ENCODE data around the gene MRPL48.
"Not testable (repeated sequence)": the region's sequence is repeated elsewhere in the genome, so short reads cannot be mapped to it uniquely, and the experiment has no call there.

MRPL48 gene

DNA sequence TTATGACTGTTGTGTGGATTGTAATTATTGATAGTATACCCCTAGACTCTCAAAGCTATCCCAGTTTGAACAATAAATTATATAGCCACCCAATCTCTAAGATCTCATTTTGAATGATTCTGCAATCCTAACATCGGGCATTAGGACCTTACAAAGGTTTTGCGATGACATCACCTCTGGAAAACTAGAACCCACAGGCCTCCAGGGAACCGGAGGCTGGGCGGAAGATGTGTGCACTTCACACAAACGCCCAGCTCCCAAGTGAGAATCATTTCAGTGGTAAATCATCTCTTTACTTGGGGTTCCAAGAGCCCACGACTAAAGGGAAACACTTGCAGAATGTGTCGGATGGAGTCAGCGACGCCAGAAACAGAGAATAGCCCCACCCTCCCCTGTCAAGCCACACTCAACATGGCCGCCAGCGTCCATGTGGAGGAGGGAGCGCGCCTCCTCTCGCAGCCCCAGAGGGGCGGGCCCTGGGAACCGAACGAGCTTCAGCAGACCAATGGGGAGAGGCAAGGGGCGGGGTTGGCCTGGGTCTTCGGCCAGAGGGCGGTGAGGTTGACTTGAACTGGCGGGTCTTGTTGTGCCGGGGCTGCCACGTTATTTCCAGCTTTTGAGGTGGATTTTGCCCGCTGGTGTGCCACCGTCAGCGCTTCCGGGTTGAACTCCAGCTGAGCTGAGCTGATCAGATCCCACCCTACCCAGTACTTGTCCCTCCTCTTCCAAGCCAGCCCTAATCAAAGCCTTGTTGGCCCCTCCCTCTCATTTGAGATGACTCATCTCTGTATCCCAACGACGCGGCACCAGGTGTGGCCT is 8.4 kb upstream of the MRPL48 start:
- peak; percentile 98 for DNase-seq (ENCODE audit: low read depth)

DNA sequence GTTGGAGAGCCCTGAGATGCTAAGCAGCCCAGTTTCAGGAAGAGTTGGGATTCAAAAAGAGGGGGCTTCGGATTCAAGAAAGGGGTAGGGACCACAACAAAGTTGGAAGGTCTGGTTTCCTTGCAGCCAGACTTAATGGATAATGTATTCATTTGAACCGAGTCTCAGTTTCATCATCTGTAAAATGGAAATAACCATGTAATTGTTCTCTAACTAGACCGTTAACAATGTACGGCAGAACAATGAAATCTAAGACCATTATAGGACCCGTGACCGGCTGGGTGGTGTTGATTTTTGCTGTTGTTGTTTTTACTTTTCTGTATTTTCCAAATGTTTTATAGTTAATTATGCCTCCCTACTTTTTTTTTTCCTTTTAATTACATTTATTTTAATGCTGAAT is 6.4 kb upstream of the MRPL48 start:
- DNase-seq (ENCODE audit: low read depth), result no peak

DNA sequence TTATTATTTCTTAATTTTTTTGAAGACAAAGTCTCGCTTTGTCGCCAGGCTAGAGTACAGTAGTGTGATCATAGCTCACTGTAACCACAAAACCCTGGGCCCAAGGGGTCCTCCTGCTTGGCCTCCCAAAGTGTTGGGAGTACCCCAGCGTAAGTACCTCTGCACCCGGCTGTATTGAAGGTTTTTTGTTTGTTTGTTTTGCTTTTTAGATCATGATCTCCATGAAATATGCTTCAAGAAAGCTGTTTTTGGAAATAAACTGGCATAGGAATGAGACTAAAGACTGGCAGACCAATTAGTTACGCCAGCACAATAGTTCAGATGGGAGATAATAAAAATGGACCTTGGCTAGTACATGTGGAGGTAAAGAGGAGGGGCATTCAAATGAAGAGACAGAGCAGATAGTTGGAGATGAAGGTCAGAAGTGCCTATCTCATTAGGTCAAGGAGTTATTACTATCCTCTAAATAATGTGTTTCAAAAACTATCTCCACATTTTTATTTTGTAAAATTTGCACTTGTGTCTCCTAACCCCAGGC is 4.1 kb upstream of the MRPL48 start:
- no peak for DNase-seq (ENCODE audit: low read depth)

DNA sequence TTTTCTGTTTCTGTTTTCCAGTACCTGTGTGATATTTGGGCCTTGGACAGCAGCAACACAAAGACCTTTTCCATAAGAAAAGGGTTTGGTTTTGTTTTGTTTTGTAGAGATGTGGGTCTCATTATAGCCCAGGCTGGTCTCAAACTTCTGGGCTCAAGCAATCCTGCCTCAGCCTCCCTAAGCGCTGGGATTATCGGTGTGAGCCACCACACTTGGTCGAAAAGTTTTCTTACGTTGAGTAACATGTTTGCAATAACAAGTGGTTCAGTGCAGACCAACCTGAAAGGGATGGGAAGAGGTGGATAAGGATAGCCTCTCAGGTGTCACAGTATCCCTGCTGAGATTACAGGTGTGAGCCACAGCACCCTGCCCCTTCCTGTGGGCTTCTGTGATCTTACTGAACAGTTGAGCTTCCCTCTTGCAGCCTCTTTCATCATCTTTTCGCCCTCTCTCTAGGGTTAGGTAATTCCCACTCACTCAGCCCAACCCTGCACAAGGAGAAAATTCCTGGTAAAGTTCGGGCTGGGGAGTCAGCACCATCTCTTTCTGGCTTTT is 3.5 kb upstream of the MRPL48 start:
- DNase-seq (ENCODE audit: low read depth), result no peak

DNA sequence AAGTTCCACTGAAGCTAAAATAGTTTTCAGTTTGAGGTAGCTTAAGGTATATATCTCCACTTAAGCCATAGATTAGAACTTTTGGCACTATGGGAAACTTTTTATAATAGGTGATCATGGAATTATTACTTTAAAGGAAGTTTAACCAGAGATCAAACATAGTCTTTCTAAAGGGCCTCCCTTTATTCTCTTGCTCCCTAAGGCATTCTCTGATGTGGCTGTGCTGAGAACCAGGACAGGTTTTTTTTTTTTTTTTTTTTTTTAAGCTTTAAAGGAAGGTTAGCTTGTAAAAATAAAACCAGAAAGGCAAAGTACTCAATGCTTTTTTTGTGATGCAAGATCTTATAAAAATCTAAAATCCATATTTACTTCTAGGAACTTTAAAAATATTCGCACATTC is 2.9 kb upstream of the MRPL48 start:
- DNase-seq (ENCODE audit: low read depth), result no peak

DNA sequence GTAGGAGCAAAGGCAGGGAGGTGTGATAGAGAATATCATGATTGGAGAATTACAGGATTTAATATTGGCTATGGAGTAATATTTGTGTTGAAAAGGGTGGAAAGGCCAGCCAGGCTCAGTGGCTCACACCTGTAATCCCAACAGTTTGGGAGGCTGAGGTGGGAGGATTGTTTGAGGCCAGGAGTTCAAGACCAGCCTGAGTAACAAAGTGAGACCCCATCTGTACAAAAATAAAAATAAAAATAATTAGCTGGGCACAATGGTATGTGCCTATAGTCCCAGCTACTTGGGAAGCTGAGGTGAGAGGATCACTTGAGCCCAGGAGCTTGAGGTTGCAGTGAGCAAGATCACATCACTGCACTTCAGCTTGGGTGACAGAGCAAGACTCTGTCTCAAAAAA is 2.2 kb upstream of the MRPL48 start:
- DNase-seq (ENCODE audit: low read depth), result not testable (repeated sequence)

DNA sequence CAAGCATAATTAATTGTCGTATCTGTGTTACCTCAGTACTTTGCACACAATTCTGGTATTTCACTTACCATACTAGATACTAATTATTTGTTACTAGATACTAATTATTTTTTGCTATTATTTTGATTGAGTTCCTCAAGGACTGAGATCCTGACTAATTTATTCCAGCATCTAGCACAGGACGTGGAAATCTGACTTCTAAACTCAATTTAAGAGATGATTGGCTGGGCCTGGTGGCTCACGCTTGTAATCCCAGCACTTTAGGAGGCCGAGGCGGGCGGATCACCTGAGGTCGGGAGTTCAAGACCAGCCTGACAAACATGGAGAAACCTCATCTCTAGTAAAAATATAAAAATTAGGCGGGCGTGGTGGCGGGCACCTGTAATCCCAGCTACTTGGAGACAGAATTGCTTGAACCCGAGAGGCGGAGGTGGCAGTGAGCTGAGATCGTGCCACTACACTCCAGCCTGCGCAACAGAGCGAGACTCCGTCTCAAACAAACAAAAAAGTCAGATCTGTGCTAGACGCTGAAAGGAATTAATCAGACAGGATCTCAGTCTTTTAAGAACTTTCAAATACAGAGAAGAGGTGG is 527 bp upstream of the MRPL48 start:
- DNase-seq (ENCODE audit: low read depth), result no peak

DNA sequence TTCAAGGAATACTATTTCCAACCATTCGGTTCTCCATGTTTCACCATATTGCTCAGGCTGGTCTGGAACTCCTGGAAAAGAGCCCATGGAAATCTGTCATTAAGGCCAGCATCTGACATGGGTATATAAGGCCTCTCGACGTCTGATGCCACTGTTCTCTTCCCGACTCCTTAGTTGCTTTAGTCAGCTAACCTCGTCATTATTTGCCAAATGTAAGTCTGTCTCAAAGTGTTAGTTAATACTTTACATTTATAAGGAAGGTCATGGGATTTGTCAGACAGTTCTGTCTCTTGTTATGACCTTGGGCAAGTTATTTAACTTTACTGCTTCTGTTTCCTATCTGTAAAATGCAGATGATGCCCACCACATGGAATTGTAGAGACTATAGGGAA is 1.6 kb downstream of the MRPL48 start:
- DNase-seq (ENCODE audit: low read depth), result no peak

DNA sequence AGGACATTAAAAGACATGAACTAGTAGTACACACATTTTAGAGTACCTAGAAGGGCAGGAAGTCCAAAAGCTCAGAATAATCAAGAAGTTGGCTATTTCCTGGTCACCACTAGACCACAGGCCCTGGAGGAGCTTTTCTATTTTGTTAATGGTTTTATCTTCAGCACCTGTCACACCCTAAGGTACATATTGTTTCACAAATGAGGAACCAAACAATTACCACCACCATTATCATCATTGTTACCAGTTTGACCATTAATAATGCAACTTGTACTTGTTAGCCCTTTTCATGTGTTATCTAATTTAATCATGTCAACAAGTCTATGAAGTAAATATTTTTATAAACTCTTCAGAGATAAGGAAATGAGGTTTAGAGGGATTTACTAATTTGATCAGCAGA is 4.9 kb downstream of the MRPL48 start:
- no peak for DNase-seq (ENCODE audit: low read depth)

DNA sequence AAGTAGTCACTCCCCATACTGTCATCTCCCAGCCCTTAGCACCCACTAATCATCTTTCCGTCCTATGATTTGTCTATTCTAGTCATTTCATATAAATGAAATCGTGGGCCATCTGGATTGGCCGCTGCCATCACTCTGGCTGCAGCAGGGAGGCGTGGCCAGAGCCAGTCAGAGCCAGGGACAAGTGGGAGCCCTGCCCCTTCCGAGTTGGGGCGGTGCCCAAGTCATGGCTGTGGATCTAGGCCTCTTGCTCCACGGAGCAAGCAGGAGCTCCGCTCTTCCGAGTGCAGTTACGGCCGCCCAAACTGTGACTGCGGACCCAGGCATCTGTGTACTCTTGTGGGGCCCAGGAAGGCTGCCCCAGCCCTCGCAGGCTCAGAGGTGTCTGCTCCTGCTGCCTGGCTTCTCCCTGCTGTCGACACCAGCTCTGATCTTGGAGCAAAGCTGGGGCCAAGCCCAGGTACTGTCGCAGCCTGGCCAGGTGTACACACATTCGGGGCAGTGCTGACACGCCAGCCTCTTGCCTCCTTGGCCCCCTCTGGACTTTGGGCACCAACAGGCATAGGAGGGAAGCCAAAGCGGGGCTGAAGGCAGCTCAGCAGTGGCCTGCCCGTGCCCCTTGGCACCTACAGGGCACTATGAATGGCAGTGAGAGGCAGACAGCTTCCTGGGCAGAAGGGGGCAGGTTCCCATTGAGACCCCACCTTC is 8.4 kb downstream of the MRPL48 start:
- DNase-seq (ENCODE audit: low read depth), result no peak

DNA sequence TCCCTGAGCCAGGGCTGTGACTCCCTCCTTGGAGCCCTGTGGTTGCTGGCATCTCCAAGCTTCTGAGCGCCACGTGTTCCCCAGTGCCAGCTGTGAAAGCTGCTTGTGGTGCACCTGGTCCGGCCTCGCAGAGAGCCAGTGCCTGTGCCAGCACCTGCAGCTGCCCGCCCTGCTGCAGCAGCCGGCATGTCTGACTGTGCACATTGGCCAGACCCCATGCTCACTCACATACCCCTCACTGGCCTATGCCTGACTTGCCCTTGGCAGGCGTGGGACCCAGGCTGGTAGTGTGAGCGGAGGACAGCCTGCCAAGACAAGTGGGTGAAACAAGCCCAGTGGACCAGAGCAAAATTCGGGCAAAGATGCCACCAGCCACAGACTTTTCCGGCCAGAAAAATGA is 9.8 kb downstream of the MRPL48 start:
- DNase-seq (ENCODE audit: low read depth), result no peak

DNA sequence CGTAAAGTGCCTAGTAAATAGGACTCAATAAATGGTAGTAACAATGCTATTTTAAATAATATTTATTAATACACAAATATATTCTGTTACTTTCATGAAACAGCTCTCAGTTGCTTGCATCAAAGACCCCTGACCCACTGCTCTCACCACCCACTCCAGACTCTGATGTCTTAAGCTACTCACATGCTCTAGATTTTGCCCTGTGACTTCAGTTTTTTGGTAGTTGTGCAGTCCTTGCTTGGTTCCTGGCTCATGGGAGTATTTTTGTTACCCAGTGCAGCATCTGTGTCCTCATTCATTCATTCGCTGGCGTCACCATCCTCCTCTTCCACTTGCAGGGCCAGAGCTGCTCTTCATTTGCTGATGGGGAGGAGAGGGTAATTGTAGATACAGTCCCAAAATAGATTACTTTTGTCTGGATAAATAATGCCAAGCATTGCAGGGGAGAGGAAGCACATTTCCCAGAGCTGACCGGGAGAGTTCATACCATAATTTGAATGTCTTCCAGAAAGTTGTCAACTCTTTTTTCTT is 12.7 kb downstream of the MRPL48 start:
- no peak for DNase-seq (ENCODE audit: low read depth)

DNA sequence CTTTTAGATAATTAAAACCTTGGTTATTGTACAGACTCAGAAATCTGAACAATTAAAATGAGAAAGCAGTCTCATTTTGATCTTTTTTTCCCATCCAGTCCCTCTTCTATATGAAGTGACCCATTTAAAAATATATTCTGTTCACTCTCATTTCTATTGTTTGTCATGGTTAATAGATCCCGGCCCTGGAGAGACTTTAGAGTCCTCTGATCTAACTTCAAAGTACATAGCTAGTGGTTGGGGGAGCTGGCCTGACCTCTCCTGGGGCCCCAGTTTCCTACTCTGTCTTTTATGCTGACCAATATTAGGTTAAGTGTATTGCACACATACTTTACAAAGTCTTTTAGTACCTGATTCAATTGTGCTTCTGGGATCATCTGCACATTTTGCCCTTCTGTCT is 13.5 kb downstream of the MRPL48 start:
- no peak for DNase-seq (ENCODE audit: low read depth)

DNA sequence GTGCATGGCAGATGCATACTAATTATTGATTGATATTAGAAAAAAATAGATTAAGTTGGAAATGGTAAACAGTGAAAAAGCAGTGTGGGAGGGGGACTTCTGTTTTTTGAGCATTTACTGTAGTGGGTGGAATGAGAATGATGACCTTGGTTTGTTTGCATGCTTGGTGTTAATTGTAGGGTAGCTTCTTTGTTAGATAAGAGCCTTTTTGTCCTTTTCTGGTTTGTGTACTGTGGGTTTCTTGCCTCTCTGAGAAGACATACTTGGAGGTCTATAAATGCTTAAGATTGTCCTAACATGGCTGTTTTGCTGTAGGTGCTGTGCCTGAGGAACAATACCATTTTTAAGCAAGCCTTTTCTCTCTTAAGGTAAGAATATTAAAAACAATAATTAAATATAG is 17.0 kb downstream of the MRPL48 start:
- DNase-seq (ENCODE audit: low read depth), result no peak

DNA sequence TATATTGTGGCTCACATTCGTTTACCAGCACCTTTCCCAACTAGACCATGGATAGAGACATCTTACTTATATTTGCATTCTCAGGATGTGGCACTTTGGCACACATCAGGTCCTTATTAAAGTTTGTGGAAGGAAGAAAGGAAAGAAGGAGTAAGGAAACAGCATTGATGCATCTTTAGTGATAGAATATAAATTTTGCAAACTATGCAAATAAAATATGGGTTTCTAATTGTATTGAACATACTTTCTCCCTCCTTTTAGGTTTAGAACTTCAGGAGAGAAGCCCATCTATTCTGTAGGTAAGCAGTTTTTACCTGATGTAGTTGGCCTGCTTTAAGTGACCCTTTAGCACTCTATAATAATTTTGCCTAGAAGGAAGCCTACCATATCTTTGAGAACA is 20.4 kb downstream of the MRPL48 start:
- no peak for DNase-seq (ENCODE audit: low read depth)

DNA sequence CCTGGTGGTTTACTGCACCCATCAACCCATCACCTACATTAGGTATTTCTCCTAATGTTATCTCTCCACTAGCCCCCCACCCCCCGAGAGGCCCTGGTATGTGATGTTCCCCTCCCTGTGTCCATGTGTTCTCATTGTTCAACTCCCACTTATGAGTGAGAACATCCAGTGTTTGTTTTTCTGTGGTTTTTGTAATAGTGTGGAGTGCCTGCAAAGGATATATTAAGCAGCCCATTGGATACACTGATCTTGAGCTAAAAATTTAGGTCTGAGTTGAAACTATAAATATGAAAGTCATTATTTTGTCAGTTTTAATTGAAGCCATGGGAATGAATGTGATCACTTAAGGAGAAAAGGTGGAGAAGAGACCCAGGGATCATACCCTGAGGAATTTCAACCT is 23.0 kb downstream of the MRPL48 start:
- DNase-seq (ENCODE audit: low read depth), result no peak

DNA sequence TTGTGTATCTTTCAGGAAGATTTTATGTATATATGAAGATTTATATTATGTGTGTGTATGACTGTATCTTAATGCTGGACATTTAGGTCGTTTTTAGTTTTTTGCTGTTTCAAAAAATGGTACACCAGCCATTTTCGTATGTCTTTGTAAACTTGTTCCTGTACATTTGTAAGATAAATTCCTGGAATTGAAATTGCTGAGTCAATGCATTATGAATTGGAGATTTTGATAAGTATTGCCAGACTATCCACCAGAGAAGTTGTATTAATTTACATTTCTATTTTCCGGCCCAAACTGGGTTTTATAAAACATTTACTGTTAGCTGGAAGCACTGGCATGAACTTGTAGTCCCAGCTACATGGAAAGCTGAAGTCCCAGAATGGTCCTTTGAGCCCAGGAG is 24.6 kb downstream of the MRPL48 start:
- no peak for DNase-seq (ENCODE audit: low read depth)

DNA sequence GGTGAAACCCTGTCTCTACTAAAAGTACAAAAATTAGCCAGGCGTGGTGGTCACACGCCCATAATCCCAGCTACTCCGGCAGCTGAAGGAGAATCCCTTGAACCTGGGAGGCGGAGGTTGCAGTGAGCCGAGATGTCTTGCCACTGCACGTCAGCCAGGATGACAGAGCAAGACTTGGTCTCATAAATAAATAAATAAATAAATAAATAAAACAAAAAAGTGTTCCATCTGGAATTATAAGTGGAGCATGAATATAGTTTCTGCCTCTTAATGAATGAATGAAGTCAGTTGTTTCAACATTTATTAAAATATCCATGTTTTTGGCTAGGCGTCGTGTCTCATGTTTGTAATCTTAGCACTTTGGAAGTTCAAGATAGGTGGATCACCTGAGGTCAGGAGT is 27.1 kb downstream of the MRPL48 start:
- DNase-seq (ENCODE audit: low read depth), result no peak

DNA sequence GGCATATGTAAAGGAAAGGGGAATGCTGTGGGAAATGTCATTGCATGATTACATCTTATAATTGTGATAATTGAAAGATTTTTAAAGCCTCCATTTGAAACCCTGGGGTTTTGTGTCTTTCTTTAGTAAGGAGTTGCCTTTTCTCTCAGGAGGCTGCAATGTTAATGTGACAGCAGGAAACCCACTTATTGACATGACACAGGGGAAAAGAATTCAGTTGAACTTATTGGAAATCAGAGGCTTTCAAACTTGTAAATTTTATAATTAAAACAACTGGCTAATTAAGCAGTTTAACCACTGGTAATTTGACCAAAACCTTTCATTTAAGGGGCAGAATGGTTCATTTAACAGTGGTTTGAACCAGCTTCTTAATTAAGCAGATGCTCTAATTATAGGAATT is 31.2 kb downstream of the MRPL48 start:
- no peak for DNase-seq (ENCODE audit: low read depth)

DNA sequence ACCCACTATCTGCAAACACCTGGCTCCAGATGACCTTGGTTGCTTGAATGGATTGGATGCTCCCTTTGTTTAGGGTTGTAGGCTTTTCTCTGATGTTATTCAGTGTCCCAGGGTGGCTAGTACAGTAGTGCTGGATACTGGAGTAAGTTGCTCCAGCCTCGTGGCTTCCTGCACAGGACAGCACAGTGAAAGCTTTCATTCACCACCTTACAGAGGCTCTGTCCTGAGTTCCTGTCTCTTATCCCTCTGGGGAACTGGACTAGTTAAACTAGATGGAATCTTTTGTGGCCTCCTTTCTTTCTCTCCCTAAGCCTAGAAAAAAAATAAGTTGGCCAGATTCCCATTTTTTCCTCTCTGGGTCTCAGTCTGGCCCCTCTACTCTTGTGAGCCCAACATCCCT is 42.6 kb downstream of the MRPL48 start:
- DNase-seq (ENCODE audit: low read depth), result no peak

DNA sequence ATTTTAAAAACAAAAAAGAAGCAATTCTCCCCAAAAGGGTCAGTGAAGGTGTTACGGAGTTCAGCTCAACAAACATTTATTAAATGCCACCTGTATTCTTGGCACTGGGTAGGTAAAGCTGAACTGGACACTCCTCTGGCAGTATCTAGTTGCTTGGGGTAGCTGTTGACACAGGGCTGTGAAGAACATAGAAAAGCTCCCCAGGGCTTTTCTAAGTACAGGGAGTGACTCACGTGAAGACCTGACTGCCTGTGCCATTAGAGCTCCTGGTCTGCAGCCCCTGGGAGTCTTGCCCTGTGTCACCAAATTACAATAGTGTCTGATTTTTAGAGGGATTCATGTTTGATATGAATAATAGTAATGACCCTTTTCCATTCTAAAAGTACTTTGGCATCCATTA is 45.4 kb downstream of the MRPL48 start:
- no peak for DNase-seq (ENCODE audit: low read depth)

DNA sequence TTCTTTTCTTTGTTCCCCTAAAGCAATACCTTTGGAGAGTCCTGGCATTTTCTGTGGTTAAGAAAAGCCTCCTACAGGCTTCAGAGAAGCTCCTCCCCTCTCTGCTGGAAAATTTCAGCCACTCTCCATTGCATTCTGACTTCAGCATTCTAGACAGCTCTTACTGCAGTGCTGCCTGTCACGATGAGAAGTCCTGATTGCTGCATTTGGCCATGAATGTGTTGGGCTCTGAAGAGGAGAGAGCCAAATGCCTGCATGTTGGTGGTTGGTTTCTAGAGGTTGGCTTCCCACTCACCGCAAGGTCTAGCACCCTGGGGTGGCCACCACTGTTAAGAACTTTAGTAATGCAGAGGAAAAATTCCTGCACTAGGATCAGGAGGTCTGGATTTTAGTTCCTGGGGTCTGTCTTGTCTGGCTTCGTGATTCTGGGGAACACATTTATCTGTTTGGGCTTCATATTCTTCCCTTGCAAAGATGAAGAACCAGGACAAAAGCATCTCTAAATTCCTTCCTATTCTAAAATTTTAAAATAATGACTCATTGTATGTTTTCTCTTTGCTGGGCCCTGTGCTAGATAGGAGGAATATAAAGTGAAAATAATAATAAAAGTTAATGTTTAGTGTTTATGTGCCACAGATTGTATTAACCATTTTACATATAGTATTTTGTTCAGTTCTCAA is 50.9 kb downstream of the MRPL48 start:
- DNase-seq (ENCODE audit: low read depth), result no peak
